ENCODE data around the gene CLDN3.
"Not testable (repeated sequence)": the region's sequence is repeated elsewhere in the genome, so short reads cannot be mapped to it uniquely, and the experiment has no call there.

- TF ChIP-seq CTCF, POLR2A (IDR thresholded peaks at IDR 0.05): not testable (repeated sequence)
These were observed 27.1 kb upstream of the CLDN3 start for GRCh38 chr7:73797176-73797575.

All from tibial nerve (tissue), 3 donors.